Tibial artery (tissue), 4 donors: Measurements from ENCODE around the gene TYW5.

ENCODE experiments used
- DNase-seq, 2 donors: peaks; one replicate each; pipeline ENCODE4 v3.0.0-alpha.2; 2019
- H3K27ac ChIP-seq, 2 donors: fragments of 200-600 bp; sonication (generic) in 1 of 2; 1 replicate in 1 of 2; 2 replicates in 1 of 2; pipeline ENCODE4 v1.5.1; 2018 to 2019; ENCODE audit warnings: mild to moderate bottlenecking in 1 of 2
- H3K27me3 ChIP-seq, 2 donors: fragments of 200-600 bp; sonication (generic) in 1 of 2; one replicate each; pipeline versions ENCODE4 v1.5.1 to v1.6.0; 2016 to 2019
- H3K36me3 ChIP-seq, 3 donors: fragments of 200-600 bp; sonication (generic) in 2 of 3; one replicate each; pipeline ENCODE4 v1.5.1; 2016 to 2019; ENCODE audit warnings: mild to moderate bottlenecking in 2 of 3
- H3K4me1 ChIP-seq, 4 donors: fragments of 200-600 bp; sonication (generic) in 2 of 4; 1 replicate in 3 of 4; 2 replicates in 1 of 4; pipeline ENCODE4 v1.5.1; 2016 to 2019
- H3K4me3 ChIP-seq, 2 donors: fragments of 200-600 bp; sonication (generic) in 1 of 2; 1 replicate in 1 of 2; 2 replicates in 1 of 2; pipeline ENCODE4 v1.5.1; 2018 to 2019; ENCODE audit warnings: mild to moderate bottlenecking in 2 of 2
- H3K9me3 ChIP-seq, 3 donors: fragments of 200-600 bp; sonication (generic) in 1 of 3; one replicate each; pipeline ENCODE4 v1.5.1; 2016 to 2019
- CTCF ChIP-seq, 2 experiments: fragments of 200-600 bp in 1 of 2; fragments of 450-650 bp in 1 of 2; IDR thresholded peaks; one replicate each; pipeline ENCODE4 v1.5.1; 2017 to 2019; ENCODE audit warnings: antibody characterized with exemption in 2 of 2, mild to moderate bottlenecking in 1 of 2, moderate library complexity in 1 of 2
- intact Hi-C: fragments of 100-400 bp; cut with DNase I; formaldehyde crosslinking; loops from one replicate; pipeline ENCODE4 v1.15.0; 2023; ENCODE audit warnings: low total_unique reads

The TYW5 gene

DNA sequence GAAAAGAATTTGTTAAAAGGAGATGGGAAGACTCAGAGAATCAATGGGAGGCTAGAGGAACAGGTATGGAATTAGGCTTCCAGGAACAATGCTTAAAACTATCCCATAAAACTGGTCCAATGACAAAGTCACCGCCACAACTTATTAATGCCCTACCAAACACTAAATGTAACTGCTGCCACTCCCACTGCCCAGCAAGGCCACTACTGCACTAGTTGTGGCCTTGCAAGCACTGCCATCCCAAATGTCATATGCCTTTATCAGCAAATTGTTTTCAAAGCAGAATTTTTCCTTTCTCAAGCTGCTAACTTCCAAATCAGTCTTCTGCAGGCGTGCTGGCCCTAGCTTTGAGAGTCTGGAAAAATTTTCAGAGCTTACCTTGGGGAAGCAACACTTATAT lies 58.7 kb downstream of the TYW5 start:
- no peaks in the 10 kb centered on the region for H3K9me3 ChIP-seq
- no peak overlapping the region for H3K27ac ChIP-seq
- DNase-seq: no peak
- H3K4me3 ChIP-seq: no peak overlapping the region
- H3K36me3 ChIP-seq: no peaks in the 10 kb centered on the region
- H3K27me3 ChIP-seq: no peaks in the 10 kb centered on the region
- intact Hi-C loops: no loop called here
- H3K4me1 ChIP-seq: no peaks in the 10 kb centered on the region
- no peak for TF ChIP-seq CTCF (IDR thresholded peaks at IDR 0.05)

- H3K27me3 ChIP-seq: no peaks in the 10 kb centered on the region
- H3K9me3 ChIP-seq: no peaks in the 10 kb centered on the region
- intact Hi-C loops: no loop called here
These were observed 59.9 kb downstream of the TYW5 start for GRCh38 chr2:199895406-199895805.

GRCh38 chr2:199883474-199884212 lies 71.6 kb downstream of the TYW5 start:
- intact Hi-C loops: no loop called here
- H3K27ac ChIP-seq: no peak overlapping the region
- no peak for DNase-seq
- H3K4me1 ChIP-seq: no peaks in the 10 kb centered on the region
- H3K9me3 ChIP-seq: no peaks in the 10 kb centered on the region
- TF ChIP-seq CTCF (IDR thresholded peaks at IDR 0.05): no peak
- no peaks in the 10 kb centered on the region for H3K36me3 ChIP-seq
- no peak overlapping the region for H3K4me3 ChIP-seq
- H3K27me3 ChIP-seq: no peaks in the 10 kb centered on the region

More at GRCh38 chr2:199895406-199895805, 59.9 kb downstream of the TYW5 start:
- H3K4me3 ChIP-seq: no peak overlapping the region
- no peak overlapping the region for H3K27ac ChIP-seq
- no peak for DNase-seq
- no peaks in the 10 kb centered on the region for H3K4me1 ChIP-seq
- H3K36me3 ChIP-seq: no peaks in the 10 kb centered on the region
- TF ChIP-seq CTCF (IDR thresholded peaks at IDR 0.05): no peak

DNA sequence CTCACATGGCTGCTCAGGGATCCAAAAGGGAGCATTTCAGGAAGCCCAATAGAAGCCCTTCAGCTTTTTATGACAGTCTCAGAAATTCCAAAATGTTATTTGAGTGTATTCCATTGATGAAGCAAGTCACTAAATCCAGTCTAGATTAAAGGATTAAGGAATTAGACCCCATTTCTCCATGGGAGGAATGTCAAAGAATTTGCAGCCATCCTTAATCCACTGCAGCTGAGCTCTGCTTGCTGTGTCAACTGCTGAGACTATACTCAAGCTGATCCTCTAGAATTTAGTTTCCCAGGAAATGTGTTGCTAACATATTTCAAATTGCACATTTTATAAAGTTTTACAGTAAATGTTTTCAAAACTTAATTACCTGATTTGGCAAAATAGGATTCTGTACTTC lies 72.6 kb downstream of the TYW5 start:
- intact Hi-C loops: no loop called here
- H3K36me3 ChIP-seq: no peaks in the 10 kb centered on the region
- no peak overlapping the region for H3K4me3 ChIP-seq
- no peak overlapping the region for H3K27ac ChIP-seq
- DNase-seq: no peak
- no peaks in the 10 kb centered on the region for H3K9me3 ChIP-seq
- no peak for TF ChIP-seq CTCF (IDR thresholded peaks at IDR 0.05)
- no peaks in the 10 kb centered on the region for H3K4me1 ChIP-seq
- H3K27me3 ChIP-seq: no peaks in the 10 kb centered on the region
